Endothelial cell (in vitro differentiated cells): ENCODE measurements around the gene DMPK. TPM values are rescaled to one million over a fixed set of nuclear protein-coding genes. Genes with fewer than 3 reads are reported as not detected.

Source experiments
- DNase-seq: peaks from one replicate; pipeline ENCODE4 v3.0.0; 2021; ENCODE audit warnings: low spot score
- H3K27ac Mint-ChIP-seq: one replicate; pipeline ENCODE4 v1.8.0; 2021; ENCODE audit warnings: mixed read lengths, inconsistent platforms; ENCODE audit not compliant: unreplicated experiment
- H3K27me3 Mint-ChIP-seq: one replicate; pipeline ENCODE4 v1.8.0; 2021; ENCODE audit warnings: mild to moderate bottlenecking, moderate library complexity, mixed read lengths, inconsistent platforms; ENCODE audit not compliant: unreplicated experiment
- H3K36me3 Mint-ChIP-seq: one replicate; pipeline ENCODE4 v1.8.0; 2021; ENCODE audit warnings: mild to moderate bottlenecking, low read depth, mixed read lengths, inconsistent platforms; ENCODE audit not compliant: unreplicated experiment
- H3K4me1 Mint-ChIP-seq: one replicate; pipeline ENCODE4 v1.8.0; 2021; ENCODE audit warnings: mild to moderate bottlenecking, mixed read lengths, inconsistent platforms; ENCODE audit not compliant: unreplicated experiment
- H3K4me3 Mint-ChIP-seq: one replicate; pipeline ENCODE4 v1.8.0; 2021; ENCODE audit warnings: mild to moderate bottlenecking, mixed read lengths, inconsistent platforms; ENCODE audit not compliant: unreplicated experiment
- H3K9me3 Mint-ChIP-seq: one replicate; pipeline ENCODE4 v1.8.0; 2021; ENCODE audit warnings: mixed read lengths, inconsistent platforms; ENCODE audit not compliant: unreplicated experiment
- total RNA-seq: library from RNA; stranded (reverse); fragmentation: NEBNext Ultra II Directional; extraction: Animal tissue kit (Norgen Biotek cat#: 25700); gene quantifications from one replicate; pipeline ENCODE4 v1.2.1, GENCODE V29; 2021; ENCODE audit not compliant: unreplicated experiment
- TF ChIP-seq, protein P1 (sequence below): fragments of 200-600 bp; sonication (generic); IDR thresholded peaks from one replicate; pipeline ENCODE4 v1.5.0; 2021; ENCODE audit warnings: antibody characterized with exemption; ENCODE audit not compliant: unreplicated experiment

Gene DMPK
- total RNA-seq, 1 donor from 2014 or later = 80.3 TPM

DNA sequence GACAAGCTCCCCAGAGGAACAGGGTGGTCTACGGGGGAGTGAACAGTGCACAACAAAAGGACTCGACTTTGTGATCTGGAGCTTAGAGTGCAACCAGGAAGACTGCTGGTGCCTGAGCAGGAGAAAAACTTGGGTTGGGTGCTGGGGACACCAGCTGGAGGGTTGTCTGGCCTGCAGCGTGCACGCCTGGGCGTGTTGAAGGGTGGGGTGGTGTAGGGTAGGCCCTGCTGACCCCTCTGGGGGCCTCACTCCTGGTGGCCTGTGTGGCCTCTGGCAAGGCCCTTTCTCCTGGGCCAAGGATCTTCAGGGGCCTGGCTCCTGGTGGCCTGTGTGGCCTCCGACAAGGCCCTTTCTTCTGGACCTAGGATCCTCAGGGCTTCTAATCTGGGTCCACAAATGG is 37.5 kb upstream of the DMPK start:
- H3K27me3 Mint-ChIP-seq = peaks cover 16% of the 10 kb centered on the region
- TF ChIP-seq, protein P1, sequence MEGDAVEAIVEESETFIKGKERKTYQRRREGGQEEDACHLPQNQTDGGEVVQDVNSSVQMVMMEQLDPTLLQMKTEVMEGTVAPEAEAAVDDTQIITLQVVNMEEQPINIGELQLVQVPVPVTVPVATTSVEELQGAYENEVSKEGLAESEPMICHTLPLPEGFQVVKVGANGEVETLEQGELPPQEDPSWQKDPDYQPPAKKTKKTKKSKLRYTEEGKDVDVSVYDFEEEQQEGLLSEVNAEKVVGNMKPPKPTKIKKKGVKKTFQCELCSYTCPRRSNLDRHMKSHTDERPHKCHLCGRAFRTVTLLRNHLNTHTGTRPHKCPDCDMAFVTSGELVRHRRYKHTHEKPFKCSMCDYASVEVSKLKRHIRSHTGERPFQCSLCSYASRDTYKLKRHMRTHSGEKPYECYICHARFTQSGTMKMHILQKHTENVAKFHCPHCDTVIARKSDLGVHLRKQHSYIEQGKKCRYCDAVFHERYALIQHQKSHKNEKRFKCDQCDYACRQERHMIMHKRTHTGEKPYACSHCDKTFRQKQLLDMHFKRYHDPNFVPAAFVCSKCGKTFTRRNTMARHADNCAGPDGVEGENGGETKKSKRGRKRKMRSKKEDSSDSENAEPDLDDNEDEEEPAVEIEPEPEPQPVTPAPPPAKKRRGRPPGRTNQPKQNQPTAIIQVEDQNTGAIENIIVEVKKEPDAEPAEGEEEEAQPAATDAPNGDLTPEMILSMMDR = no peak
- peaks cover 3% of the 10 kb centered on the region for H3K4me1 Mint-ChIP-seq
- no peaks in the 10 kb centered on the region for H3K9me3 Mint-ChIP-seq
- peaks cover 5% of the 10 kb centered on the region for H3K36me3 Mint-ChIP-seq
- H3K27ac Mint-ChIP-seq = no peak overlapping the region
- no peak for DNase-seq
- H3K4me3 Mint-ChIP-seq = no peak overlapping the region

- H3K9me3 Mint-ChIP-seq = no peaks in the 10 kb centered on the region
- TF ChIP-seq, protein P1 = no peak
- H3K4me3 Mint-ChIP-seq = no peak overlapping the region
- no peak overlapping the region for H3K27ac Mint-ChIP-seq
- H3K36me3 Mint-ChIP-seq = peaks cover 3% of the 10 kb centered on the region
- H3K4me1 Mint-ChIP-seq = peaks cover 3% of the 10 kb centered on the region
- peaks cover 13% of the 10 kb centered on the region for H3K27me3 Mint-ChIP-seq
- no peak for DNase-seq
Measured at GRCh38 chr19:45817725-45818301, 35.5 kb upstream of the DMPK start.

- peak overlapping the region; percentile 62 for H3K4me3 Mint-ChIP-seq
Measured at GRCh38 chr19:45817010-45817724, 34.9 kb upstream of the DMPK start.

GRCh38 chr19:45816236-45817009 is 34.1 kb upstream of the DMPK start:
- Mint-ChIP-seq H3K4me3 (peak overlapping the region; percentile 83), H3K27ac (no peak overlapping the region), H3K36me3 (peaks cover 6% of the 10 kb centered on the region), H3K4me1 (peaks cover 3% of the 10 kb centered on the region), H3K9me3 (no peaks in the 10 kb centered on the region), H3K27me3 (peaks cover 13% of the 10 kb centered on the region)
- DNase-seq = peak; percentile 40
- TF ChIP-seq, protein P1 = no peak

More at GRCh38 chr19:45817010-45817724, 34.9 kb upstream of the DMPK start:
- Mint-ChIP-seq H3K9me3 (no peaks in the 10 kb centered on the region), H3K4me1 (peaks cover 3% of the 10 kb centered on the region), H3K27me3 (peaks cover 13% of the 10 kb centered on the region), H3K27ac (peak overlapping the region; percentile 9), H3K36me3 (peaks cover 6% of the 10 kb centered on the region)
- peak; percentile 99 for DNase-seq
- TF ChIP-seq, protein P1 = peak; percentile 99
